Large intestine (tissue), 3 donors: ENCODE data around the gene POU6F2. TPM values are rescaled to one million over a fixed set of nuclear protein-coding genes. Genes with fewer than 3 reads are reported as not detected.
"Not testable (repeated sequence)": the region's sequence is repeated elsewhere in the genome, so short reads cannot be mapped to it uniquely, and the experiment has no call there.

Experiments
- DNase-seq, 2 donors: peaks; one replicate each; pipeline versions ENCODE4 v3.0.0 to v3.0.0-alpha.2; 2013
- H3K27ac ChIP-seq: one replicate; pipeline ENCODE4 v1.5.1; 2013; ENCODE audit warnings: low read length
- H3K27me3 ChIP-seq: 2 replicates; pipeline ENCODE4 v1.6.1; 2013; ENCODE audit warnings: low read length; ENCODE audit not compliant: control insufficient read depth, insufficient read depth
- H3K36me3 ChIP-seq: 2 replicates; pipeline ENCODE4 v1.6.1; 2013; ENCODE audit warnings: low read length; ENCODE audit not compliant: control insufficient read depth, insufficient read depth
- H3K4me1 ChIP-seq: one replicate; pipeline ENCODE4 v1.6.1; 2013; ENCODE audit warnings: low read length; ENCODE audit not compliant: control insufficient read depth, insufficient read depth
- H3K4me3 ChIP-seq: one replicate; pipeline ENCODE4 v1.5.1; 2013; ENCODE audit warnings: low read length
- H3K9me3 ChIP-seq: one replicate; pipeline ENCODE4 v1.6.1; 2013; ENCODE audit warnings: mild to moderate bottlenecking, low read depth, low read length, moderate library complexity; ENCODE audit not compliant: control insufficient read depth
- WGBS: methylation state at CpG from one replicate; pipeline ENCODE4 v1.1.5; 2013; ENCODE audit warnings: low lambda C conversion rate; ENCODE audit not compliant: insufficient coverage; 5-methylcytosine and 5-hydroxymethylcytosine counted together
- polyA plus RNA-seq: library from polyadenylated mRNA; unstranded; fragments of 120-200 nt; gene quantifications from one replicate; pipeline ENCODE4 v1.2.1, GENCODE V29; 2013

Gene POU6F2
- polyA plus RNA-seq, 1 donor = 0.19 TPM

GRCh38 chr7:39375874-39376190 lies 398.1 kb downstream of the POU6F2 start:
- Histone ChIP-seq H3K4me3 (no peak overlapping the region), H3K9me3 (no peaks in the 10 kb centered on the region), H3K27me3 (no peaks in the 10 kb centered on the region), H3K27ac (no peak overlapping the region), H3K36me3 (no peaks in the 10 kb centered on the region), H3K4me1 (peaks cover 5% of the 10 kb centered on the region)
- no peak for DNase-seq

GRCh38 chr7:39376881-39377280 lies 399.2 kb downstream of the POU6F2 start:
- not testable (repeated sequence) for H3K27ac ChIP-seq, H3K4me1 ChIP-seq, H3K4me3 ChIP-seq, H3K9me3 ChIP-seq, DNase-seq, H3K27me3 ChIP-seq, H3K36me3 ChIP-seq
- 100% methylated on average over 1 of the region's 5 CpGs for WGBS

- no peaks in the 10 kb centered on the region for H3K27me3 ChIP-seq
- H3K4me1 ChIP-seq = peaks cover 5% of the 10 kb centered on the region
- 80% methylated on average over 1 of the region's 5 CpGs for WGBS
- H3K27ac ChIP-seq = no peak overlapping the region
- no peaks in the 10 kb centered on the region for H3K9me3 ChIP-seq
- no peaks in the 10 kb centered on the region for H3K36me3 ChIP-seq
- no peak for DNase-seq
- no peak overlapping the region for H3K4me3 ChIP-seq
Measured at GRCh38 chr7:39379416-39379815, 401.7 kb downstream of the POU6F2 start.

GRCh38 chr7:39383136-39383535 lies 405.4 kb downstream of the POU6F2 start:
- Histone ChIP-seq H3K4me1 (no peaks in the 10 kb centered on the region), H3K27me3 (no peaks in the 10 kb centered on the region), H3K36me3 (no peaks in the 10 kb centered on the region), H3K9me3 (no peaks in the 10 kb centered on the region), H3K27ac (no peak overlapping the region), H3K4me3 (no peak overlapping the region)
- DNase-seq = no peak
- WGBS = 83% methylated on average over 1 of the region's 1 CpG

GRCh38 chr7:39384386-39384785 lies 406.7 kb downstream of the POU6F2 start:
- no peaks in the 10 kb centered on the region for H3K4me1 ChIP-seq
- no peak overlapping the region for H3K27ac ChIP-seq
- H3K36me3 ChIP-seq = no peaks in the 10 kb centered on the region
- no peak overlapping the region for H3K4me3 ChIP-seq
- DNase-seq = no peak
- no peaks in the 10 kb centered on the region for H3K9me3 ChIP-seq
- H3K27me3 ChIP-seq = no peaks in the 10 kb centered on the region
- no CpG with 5 or more reads among the region's 2 CpGs for WGBS

GRCh38 chr7:39386718-39387117 lies 409.0 kb downstream of the POU6F2 start:
- Histone ChIP-seq H3K9me3 (no peaks in the 10 kb centered on the region), H3K4me1 (no peaks in the 10 kb centered on the region), H3K36me3 (no peaks in the 10 kb centered on the region), H3K27me3 (no peaks in the 10 kb centered on the region), H3K4me3 (no peak overlapping the region), H3K27ac (no peak overlapping the region)
- DNase-seq = no peak
- WGBS = no CpG with 5 or more reads among the region's 5 CpGs

- no peak overlapping the region for H3K4me3 ChIP-seq
- no peaks in the 10 kb centered on the region for H3K9me3 ChIP-seq
- H3K36me3 ChIP-seq = no peaks in the 10 kb centered on the region
- peaks cover 4% of the 10 kb centered on the region for H3K27me3 ChIP-seq
- no peak for DNase-seq
- H3K27ac ChIP-seq = no peak overlapping the region
- H3K4me1 ChIP-seq = no peaks in the 10 kb centered on the region
- WGBS = 88% methylated on average over 1 of the region's 2 CpGs
Measured at GRCh38 chr7:39392151-39392550, 414.4 kb downstream of the POU6F2 start.

- no peak overlapping the region for H3K4me3 ChIP-seq
- WGBS = no CpG with 5 or more reads among the region's 3 CpGs
- no peaks in the 10 kb centered on the region for H3K4me1 ChIP-seq
- DNase-seq = no peak
- no peaks in the 10 kb centered on the region for H3K9me3 ChIP-seq
- H3K36me3 ChIP-seq = no peaks in the 10 kb centered on the region
- H3K27ac ChIP-seq = no peak overlapping the region
- peaks cover 4% of the 10 kb centered on the region for H3K27me3 ChIP-seq
Measured at GRCh38 chr7:39394105-39394680, 416.5 kb downstream of the POU6F2 start.

- no peaks in the 10 kb centered on the region for H3K4me1 ChIP-seq
Measured at GRCh38 chr7:39399458-39399857, 421.7 kb downstream of the POU6F2 start.

GRCh38 chr7:39399986-39400385 lies 422.3 kb downstream of the POU6F2 start:
- H3K4me3 ChIP-seq = no peak overlapping the region
- no CpG with 5 or more reads among the region's 3 CpGs for WGBS

More at GRCh38 chr7:39399458-39399857, 421.7 kb downstream of the POU6F2 start:
- DNase-seq = no peak
- H3K27me3 ChIP-seq = no peaks in the 10 kb centered on the region
- no peak overlapping the region for H3K27ac ChIP-seq
- no peaks in the 10 kb centered on the region for H3K9me3 ChIP-seq
- no peaks in the 10 kb centered on the region for H3K36me3 ChIP-seq
- H3K4me3 ChIP-seq = no peak overlapping the region
- WGBS = no CpG with 5 or more reads among the region's 2 CpGs

GRCh38 chr7:39400836-39401235 lies 423.1 kb downstream of the POU6F2 start:
- WGBS = no CpG with 5 or more reads among the region's 3 CpGs
- H3K9me3 ChIP-seq = no peaks in the 10 kb centered on the region

More at GRCh38 chr7:39399986-39400385, 422.3 kb downstream of the POU6F2 start:
- Histone ChIP-seq H3K27ac (no peak overlapping the region), H3K27me3 (no peaks in the 10 kb centered on the region), H3K4me1 (no peaks in the 10 kb centered on the region), H3K9me3 (no peaks in the 10 kb centered on the region), H3K36me3 (no peaks in the 10 kb centered on the region)
- no peak for DNase-seq

More at GRCh38 chr7:39400836-39401235, 423.1 kb downstream of the POU6F2 start:
- H3K27ac ChIP-seq = no peak overlapping the region
- no peaks in the 10 kb centered on the region for H3K36me3 ChIP-seq
- H3K4me1 ChIP-seq = no peaks in the 10 kb centered on the region
- no peak for DNase-seq
- H3K4me3 ChIP-seq = no peak overlapping the region
- no peaks in the 10 kb centered on the region for H3K27me3 ChIP-seq
